GM21360 (cell line): ENCODE data around the gene ZNF821.
"Not testable (repeated sequence)": the region's sequence is repeated elsewhere in the genome, so short reads cannot be mapped to it uniquely, and the experiment has no call there.

Experiments used
- ATAC-seq: cut with Tn5 transposase; IDR thresholded peaks from one replicate; pipeline ENCODE4 v1.9.1; 2021; ENCODE audit warnings: mild to moderate bottlenecking, moderate library complexity; ENCODE audit not compliant: unreplicated experiment

ZNF821 gene

GRCh38 chr16:71811261-71811803 is 72.7 kb downstream of the ZNF821 start:
- ATAC-seq: no peak

- not testable (repeated sequence) for ATAC-seq
These were observed 73.8 kb downstream of the ZNF821 start for GRCh38 chr16:71810155-71810530.
